ENCODE data around the gene CDHR1.

DNA sequence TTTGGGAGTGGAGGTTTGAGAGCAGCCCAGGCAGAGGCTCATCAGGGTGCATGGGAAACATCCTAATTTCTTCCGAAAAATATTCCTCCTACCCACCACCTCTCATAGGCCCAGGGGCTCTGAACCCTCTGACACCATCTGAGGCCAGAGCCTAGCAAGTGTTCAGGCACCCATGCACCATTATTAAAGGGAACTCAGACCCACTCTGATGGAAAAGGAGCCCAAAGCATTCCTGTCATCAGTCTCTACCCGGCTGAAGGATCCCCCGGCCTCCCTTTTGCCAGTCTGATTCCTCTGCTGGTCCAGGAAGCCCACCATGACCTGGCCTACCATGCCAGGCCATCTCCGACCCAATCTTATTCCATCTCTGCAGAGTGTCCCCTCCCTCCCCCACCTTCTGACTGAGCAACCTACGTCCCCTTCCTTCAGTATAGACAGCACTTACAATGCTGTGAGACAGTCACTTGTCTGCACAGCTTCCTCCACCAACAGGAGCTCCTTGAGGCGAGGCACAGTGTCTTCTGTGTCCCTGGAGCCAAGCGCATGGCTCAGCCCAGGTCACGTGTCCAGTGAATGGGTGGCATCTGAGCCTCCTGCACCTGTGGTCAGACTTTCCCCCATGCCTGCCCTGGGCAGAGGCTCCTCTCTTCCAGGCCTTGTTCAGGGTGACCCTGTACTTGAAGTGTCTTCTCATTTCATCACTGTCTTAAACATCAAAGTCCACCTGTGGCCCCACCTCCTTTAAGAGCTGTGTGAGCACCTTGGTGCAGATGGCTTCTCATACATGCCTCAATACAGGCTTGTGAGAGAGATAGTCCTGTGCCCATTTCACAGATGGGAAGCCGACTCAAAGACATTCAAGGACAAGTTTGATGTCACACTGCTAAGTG lies 21.6 kb upstream of the CDHR1 start:
- TF ChIP-seq EZH2 (IDR thresholded peaks at IDR 0.05) (no peak), CTCF (IDR thresholded peaks at IDR 0.05) (no peak)

Data from neural progenitor cell (in vitro differentiated cells).